ENCODE results near the gene GID8. TPM values are rescaled to one million over a fixed set of nuclear protein-coding genes. Genes with fewer than 3 reads are reported as not detected.
A peak's percentile ranks its signal among the peaks of the same experiment; 100 is the strongest.

Gene GID8
- total and polyA plus RNA-seq, 2 of the 13 experiments (the other 11 are each of a cell fraction or from before 2014, with no cell fraction given) = 39.6 to 59.8 TPM

DNA sequence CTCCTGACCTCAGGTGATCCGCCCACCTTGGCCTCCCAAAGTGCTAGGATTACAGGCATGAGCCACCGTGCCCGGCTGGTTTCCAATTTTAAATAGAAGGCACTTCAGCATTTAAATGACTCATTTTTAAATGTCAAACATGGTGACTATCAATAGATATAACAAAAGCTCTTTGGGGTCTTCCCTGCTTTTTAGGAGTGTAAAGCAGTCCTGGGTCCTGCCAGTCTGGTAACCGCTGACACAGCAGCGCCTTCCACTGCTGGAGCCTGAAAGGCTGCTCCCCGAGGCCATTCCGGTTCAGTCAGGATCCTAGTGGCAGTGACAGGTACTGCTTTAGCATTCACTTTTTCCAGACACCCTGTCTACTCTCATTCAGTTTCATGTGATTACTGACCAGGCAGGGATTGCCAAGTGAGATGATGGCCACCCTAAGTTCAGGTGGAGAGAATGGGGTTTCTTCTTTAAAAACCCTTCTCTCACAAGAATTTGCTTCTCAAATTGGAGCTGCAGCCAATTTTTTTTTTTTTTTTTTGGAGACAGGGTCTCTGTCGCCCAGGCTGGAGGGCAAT lies 16.7 kb upstream of the GID8 start (continued):
- TF ChIP-seq KMT2A (CRISPR knock-in tag; IDR thresholded peaks at IDR 0.05) (peak; percentile 66; the same call in 1 of the 2 replicates), ARNTL (CRISPR knock-in tag; IDR thresholded peaks at IDR 0.05) (0 out of 2 replicates have a peak, but pooled peaks have one; percentile 15), ZNF33B (CRISPR knock-in tag; IDR thresholded peaks at IDR 0.05) (0 out of 2 replicates have a peak, but pooled peaks have one; percentile 40), ZBTB20 (CRISPR knock-in tag; IDR thresholded peaks at IDR 0.05; ENCODE audit: borderline replicate concordance, low read depth) (peak; percentile 46; the same call in 1 of the 2 replicates), ZNF703 (CRISPR knock-in tag; IDR thresholded peaks at IDR 0.05; ENCODE audit: borderline replicate concordance) (no peak), MXD4 (CRISPR knock-in tag; IDR thresholded peaks at IDR 0.05) (peak; percentile 51; the same call in 1 of the 2 replicates), MATR3 (CRISPR knock-in tag; IDR thresholded peaks at IDR 0.05) (no peak), ZNF777 (CRISPR knock-in tag; IDR thresholded peaks at IDR 0.05) (no peak), ZNF552 (CRISPR knock-in tag; IDR thresholded peaks at IDR 0.05; ENCODE audit: borderline replicate concordance) (no peak), ZNF549 (CRISPR knock-in tag; IDR thresholded peaks at IDR 0.05) (no peak), ZNF841 (CRISPR knock-in tag; IDR thresholded peaks at IDR 0.05; ENCODE audit: borderline replicate concordance) (no peak), ZNF670 (CRISPR knock-in tag; IDR thresholded peaks at IDR 0.05; ENCODE audit: borderline replicate concordance) (no peak)
- TF ChIP-seq, protein P1, sequence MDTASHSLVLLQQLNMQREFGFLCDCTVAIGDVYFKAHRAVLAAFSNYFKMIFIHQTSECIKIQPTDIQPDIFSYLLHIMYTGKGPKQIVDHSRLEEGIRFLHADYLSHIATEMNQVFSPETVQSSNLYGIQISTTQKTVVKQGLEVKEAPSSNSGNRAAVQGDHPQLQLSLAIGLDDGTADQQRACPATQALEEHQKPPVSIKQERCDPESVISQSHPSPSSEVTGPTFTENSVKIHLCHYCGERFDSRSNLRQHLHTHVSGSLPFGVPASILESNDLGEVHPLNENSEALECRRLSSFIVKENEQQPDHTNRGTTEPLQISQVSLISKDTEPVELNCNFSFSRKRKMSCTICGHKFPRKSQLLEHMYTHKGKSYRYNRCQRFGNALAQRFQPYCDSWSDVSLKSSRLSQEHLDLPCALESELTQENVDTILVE (CRISPR knock-in tag; IDR thresholded peaks at IDR 0.05) = 0 out of 2 replicates have a peak, but pooled peaks have one; percentile 52
- TF ChIP-seq, protein P2, sequence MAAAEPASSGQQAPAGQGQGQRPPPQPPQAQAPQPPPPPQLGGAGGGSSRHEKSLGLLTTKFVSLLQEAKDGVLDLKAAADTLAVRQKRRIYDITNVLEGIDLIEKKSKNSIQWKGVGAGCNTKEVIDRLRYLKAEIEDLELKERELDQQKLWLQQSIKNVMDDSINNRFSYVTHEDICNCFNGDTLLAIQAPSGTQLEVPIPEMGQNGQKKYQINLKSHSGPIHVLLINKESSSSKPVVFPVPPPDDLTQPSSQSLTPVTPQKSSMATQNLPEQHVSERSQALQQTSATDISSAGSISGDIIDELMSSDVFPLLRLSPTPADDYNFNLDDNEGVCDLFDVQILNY (CRISPR knock-in tag; conservative IDR thresholded peaks at IDR 0.05) = 0 out of 2 replicates have a peak, but pooled peaks have one; percentile 17
- TF ChIP-seq, protein P3, sequence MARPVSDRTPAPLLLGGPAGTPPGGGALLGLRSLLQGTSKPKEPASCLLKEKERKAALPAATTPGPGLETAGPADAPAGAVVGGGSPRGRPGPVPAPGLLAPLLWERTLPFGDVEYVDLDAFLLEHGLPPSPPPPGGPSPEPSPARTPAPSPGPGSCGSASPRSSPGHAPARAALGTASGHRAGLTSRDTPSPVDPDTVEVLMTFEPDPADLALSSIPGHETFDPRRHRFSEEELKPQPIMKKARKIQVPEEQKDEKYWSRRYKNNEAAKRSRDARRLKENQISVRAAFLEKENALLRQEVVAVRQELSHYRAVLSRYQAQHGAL (CRISPR knock-in tag; IDR thresholded peaks at IDR 0.05; ENCODE audit: not compliant biosample characterization) = no peak
- TF ChIP-seq, protein P4, sequence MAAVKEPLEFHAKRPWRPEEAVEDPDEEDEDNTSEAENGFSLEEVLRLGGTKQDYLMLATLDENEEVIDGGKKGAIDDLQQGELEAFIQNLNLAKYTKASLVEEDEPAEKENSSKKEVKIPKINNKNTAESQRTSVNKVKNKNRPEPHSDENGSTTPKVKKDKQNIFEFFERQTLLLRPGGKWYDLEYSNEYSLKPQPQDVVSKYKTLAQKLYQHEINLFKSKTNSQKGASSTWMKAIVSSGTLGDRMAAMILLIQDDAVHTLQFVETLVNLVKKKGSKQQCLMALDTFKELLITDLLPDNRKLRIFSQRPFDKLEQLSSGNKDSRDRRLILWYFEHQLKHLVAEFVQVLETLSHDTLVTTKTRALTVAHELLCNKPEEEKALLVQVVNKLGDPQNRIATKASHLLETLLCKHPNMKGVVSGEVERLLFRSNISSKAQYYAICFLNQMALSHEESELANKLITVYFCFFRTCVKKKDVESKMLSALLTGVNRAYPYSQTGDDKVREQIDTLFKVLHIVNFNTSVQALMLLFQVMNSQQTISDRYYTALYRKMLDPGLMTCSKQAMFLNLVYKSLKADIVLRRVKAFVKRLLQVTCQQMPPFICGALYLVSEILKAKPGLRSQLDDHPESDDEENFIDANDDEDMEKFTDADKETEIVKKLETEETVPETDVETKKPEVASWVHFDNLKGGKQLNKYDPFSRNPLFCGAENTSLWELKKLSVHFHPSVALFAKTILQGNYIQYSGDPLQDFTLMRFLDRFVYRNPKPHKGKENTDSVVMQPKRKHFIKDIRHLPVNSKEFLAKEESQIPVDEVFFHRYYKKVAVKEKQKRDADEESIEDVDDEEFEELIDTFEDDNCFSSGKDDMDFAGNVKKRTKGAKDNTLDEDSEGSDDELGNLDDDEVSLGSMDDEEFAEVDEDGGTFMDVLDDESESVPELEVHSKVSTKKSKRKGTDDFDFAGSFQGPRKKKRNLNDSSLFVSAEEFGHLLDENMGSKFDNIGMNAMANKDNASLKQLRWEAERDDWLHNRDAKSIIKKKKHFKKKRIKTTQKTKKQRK (IDR thresholded peaks at IDR 0.05; ENCODE audit: low read length) = no peak
- TF ChIP-seq, protein P5, sequence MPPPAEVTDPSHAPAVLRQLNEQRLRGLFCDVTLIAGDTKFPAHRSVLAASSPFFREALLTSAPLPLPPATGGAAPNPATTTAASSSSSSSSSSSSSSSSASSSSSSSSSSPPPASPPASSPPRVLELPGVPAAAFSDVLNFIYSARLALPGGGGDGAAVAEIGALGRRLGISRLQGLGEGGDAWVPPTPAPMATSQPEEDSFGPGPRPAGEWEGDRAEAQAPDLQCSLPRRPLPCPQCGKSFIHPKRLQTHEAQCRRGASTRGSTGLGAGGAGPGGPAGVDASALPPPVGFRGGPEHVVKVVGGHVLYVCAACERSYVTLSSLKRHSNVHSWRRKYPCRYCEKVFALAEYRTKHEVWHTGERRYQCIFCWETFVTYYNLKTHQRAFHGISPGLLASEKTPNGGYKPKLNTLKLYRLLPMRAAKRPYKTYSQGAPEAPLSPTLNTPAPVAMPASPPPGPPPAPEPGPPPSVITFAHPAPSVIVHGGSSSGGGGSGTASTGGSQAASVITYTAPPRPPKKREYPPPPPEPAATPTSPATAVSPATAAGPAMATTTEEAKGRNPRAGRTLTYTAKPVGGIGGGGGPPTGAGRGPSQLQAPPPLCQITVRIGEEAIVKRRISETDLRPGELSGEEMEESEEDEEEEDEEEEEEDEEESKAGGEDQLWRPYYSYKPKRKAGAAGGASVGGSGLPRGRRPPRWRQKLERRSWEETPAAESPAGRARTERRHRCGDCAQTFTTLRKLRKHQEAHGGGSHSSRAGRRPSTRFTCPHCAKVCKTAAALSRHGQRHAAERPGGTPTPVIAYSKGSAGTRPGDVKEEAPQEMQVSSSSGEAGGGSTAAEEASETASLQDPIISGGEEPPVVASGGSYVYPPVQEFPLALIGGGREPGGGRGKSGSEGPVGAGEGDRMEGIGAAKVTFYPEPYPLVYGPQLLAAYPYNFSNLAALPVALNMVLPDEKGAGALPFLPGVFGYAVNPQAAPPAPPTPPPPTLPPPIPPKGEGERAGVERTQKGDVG (CRISPR knock-in tag; IDR thresholded peaks at IDR 0.05; ENCODE audit: borderline replicate concordance) = peak; percentile 81; the same call in 1 of the 2 replicates
- TF ChIP-seq, protein P6, sequence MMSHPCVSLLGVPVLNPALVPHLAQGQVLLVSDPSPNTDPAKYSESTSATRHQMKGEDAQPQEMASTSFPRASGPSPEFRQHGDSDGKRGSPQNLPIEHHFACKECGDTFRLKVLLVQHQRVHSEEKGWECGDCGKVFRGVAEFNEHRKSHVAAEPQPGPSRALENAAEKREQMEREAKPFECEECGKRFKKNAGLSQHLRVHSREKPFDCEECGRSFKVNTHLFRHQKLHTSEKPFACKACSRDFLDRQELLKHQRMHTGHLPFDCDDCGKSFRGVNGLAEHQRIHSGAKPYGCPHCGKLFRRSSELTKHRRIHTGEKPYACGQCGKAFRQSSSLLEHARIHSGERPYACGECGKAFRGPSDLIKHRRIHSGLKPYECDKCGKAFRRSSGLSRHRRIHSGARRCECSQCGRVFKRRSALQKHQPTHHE (CRISPR knock-in tag; IDR thresholded peaks at IDR 0.05; ENCODE audit: borderline replicate concordance) = no peak
